GM21619 (cell line): Measurements from ENCODE around the gene FAM120A.
A peak's percentile ranks its signal among the peaks of the same experiment; 100 is the strongest.
"Not testable (repeated sequence)": the region's sequence is repeated elsewhere in the genome, so short reads cannot be mapped to it uniquely, and the experiment has no call there.

ENCODE experiments used
- ATAC-seq: cut with Tn5 transposase; IDR thresholded peaks from one replicate; pipeline ENCODE4 v1.9.1; 2021; ENCODE audit not compliant: unreplicated experiment

Gene FAM120A

DNA sequence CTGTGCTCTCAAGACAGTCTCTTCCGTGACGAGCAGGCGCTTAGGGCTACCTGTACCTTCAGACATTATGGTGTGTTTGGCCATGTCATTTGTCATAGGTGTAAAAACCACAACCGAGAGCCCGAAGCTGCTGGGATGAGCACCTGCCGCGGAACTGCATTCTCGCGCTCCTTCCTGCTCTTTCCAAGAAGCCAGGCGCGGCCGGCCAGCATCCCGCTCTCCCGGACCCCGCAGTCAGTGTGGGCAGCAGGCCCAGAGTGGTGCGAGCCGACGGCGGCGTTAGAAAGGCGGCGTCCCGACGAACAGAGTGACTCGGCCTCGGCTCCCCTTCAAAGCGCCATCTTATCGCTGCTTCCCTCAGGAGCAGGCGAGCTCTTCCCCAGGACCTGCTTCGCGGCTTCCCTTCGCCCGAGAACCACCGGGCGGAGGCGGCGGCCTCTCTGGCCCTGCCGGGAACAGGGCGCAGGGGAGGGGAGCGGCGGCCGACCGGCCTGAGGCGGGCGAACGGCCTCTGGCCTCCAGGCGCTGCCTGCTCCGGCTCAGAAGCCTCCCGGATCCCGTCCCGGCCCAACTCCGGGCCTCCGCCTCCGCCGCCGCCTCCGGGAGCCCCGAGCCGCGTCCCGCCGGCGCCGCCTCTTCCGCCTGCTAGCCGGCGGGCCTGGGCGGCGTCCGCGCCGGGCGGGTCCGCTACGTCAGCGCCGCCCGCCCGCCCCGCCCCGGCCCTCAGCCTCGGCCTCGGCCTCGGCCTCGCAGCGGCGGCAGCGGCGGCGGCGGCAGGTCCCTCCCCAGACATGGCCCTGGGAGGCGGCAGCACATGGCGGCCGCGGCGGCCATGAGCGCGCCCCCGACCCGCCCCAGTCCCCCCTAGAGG, at the start of gene FAM120A:
Gene FAM120A (plus strand): TSS at position 741 of the 871 bp plus-strand sequence. CDS start 231 bp downstream, outside the sequence.
- ATAC-seq: peak; percentile 45

DNA sequence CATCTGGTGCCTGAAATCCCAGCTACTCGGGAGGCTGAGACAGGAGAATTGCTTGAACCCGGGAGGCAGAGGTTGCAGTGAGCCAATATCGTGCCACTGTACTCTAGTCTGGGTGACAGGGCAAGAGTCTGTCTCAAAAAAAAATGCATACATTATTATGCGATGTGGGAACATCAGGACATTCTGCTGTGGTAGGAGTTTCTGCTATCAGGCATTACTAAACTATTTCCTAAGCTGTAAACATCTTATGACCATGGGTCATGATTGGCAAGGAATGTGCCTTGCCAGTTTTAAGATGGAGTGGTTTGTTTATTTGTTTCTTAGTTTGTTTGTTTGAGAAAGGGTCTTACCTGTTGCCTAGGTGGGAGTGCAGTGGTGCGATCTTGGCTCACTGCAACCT, 45.1 kb upstream of the FAM120A start:
- no peak for ATAC-seq

DNA sequence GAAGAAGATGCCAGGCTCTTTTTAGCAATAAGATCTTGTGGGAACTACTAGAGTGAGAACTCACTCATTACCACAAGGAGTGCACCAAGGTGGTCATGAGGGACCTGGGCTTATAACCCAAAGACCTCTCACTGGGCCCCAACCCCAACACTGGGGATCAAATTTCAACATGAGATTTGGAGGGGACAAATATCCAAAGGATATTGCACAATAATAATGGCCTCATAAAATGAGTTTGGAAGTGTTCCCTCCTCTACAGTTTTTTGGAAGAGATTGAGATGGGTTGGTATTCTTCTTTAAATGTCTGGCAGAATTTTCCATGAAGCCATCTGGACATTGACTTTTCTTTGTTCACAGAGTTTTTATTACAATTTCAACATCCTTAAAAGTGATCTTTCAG, 38.0 kb upstream of the FAM120A start:
- no peak for ATAC-seq

GRCh38 chr9:93415176-93415690, 36.3 kb upstream of the FAM120A start:
- ATAC-seq: no peak

DNA sequence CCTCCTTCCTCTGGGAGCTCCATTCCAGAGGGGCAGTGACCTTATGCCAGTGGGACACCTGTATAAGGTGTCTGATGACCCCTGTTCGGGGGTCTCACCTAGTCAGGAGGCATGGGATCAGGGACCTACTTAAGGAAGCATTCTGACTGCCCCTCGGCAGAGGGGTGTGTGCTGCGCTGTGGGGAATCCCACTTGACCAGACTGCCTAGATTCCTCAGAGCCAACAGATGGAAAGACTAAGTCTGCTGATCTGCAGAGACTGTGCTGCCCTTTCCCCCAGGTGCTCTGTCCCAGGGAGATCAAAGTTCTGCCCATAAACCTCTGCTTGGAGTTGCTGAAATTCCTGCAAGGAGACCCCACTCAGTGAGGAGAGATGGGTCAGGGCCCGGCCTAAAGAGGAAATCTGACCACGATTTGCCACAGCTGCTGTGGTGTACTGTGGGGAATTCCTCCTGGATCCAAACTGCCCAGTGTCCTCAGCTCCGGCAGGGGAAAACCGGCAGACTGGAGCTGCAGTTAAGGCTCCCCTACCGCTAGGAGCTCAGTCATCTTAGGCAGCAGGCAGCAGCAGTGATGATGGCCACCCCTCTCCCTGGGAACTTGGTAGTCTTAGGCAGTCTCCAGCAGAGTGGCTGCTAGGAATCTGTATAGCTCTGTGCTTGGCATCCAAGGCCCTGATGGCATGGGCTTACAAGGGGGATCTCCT, 34.8 kb upstream of the FAM120A start:
- no peak for ATAC-seq

- ATAC-seq: no peak
Observed at GRCh38 chr9:93417538-93417937, 33.9 kb upstream of the FAM120A start.

DNA sequence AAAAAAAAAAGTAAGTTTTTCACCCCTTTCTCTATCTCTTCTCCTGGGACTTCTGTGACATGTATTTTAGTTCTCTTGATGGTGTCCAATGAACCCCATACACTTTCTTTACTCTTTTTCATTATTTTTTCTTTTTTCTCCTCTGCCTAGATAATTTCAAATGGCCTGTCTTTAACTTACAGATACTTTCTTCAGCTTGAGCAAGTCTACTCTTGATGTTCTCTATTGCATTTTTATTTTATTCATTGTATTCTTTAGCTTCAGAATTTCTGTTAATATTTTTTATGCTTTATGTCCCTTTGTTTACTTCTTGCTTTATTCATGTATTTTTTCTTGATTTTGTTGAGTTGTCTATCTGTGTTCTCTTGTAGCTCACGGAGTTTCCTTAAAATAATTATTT, 32.5 kb upstream of the FAM120A start:
- ATAC-seq: no peak

- ATAC-seq: no peak
Observed at GRCh38 chr9:93422977-93423616, 28.4 kb upstream of the FAM120A start.

DNA sequence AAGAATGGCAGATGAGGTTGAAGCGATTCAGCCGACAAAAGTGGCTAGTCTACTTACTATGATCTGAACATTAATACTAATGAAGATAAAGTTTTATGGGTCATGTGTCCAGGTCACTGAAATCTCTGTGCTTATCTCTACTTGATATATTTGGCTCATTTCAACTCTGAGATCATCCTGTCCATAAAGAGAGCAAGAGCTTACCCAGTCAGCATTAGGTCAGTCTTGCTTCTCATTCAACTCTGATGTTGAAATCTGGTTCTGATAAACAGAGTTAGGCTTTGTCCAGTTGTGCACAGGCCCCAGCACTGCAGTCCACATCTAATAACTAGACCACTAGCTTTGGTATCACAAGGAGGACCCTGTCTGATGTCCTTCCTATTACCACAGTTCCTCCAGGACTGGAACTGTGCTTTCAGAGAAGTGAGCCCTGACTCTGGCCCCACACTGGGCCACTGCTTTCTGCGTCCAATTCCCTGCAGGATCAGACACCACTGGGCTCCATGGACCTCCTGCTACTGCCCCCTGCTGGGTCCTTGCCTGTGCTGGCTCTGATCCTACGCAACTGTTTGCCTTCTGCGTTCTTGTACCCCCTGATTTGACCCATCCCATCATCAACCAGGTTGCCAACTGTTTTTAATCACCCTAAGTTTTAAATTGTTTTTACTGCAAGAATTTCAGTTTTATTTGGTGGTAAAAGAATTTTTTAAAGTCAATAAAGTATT, 23.7 kb upstream of the FAM120A start:
- ATAC-seq: no peak

DNA sequence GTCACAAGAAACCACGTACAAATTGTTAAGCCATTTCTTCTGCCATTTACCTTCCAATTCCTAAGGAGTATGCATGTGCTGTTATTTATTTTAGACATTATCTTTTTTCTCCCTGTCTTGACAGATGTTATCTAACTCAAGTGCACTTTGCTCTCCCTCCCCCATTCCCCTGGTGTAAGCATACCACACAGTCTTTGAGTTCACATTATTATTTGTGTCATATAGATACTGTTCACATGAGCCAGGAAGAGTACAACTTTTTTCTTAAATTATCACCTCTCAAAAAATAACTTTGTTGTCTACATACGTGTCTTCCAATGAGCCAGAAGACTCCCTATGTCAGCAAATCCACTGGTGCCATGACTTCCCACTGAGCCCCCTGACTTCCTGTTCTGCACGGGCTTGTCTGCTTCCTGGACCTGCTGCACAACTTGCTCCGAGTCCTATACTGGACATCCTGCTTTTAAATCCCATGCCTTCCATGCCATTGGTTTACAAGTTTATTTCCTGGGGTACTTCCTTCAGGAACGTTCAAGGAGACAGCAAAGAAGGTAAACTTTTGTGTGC, 19.9 kb upstream of the FAM120A start:
- ATAC-seq: no peak

DNA sequence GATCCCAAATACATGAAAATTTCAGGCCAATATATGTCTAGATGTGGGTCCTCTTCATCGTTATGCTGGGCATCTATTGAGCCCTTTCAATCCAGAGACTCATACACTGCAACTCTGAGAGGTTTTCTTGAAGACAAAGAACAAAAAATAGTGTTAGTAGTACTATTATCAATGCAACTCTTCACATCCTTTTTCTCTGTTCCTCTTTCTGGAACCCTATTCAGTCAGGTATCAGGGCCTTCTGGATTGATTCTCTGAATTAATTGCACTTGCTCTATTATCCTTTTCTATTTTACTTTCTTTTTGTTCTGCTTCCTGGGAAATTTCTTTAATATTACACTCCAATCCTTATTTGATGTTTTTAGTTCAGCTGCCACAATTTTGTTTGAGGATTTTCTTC, 18.5 kb upstream of the FAM120A start:
- ATAC-seq: no peak

GRCh38 chr9:93434056-93434455, 17.4 kb upstream of the FAM120A start:
- no peak for ATAC-seq

DNA sequence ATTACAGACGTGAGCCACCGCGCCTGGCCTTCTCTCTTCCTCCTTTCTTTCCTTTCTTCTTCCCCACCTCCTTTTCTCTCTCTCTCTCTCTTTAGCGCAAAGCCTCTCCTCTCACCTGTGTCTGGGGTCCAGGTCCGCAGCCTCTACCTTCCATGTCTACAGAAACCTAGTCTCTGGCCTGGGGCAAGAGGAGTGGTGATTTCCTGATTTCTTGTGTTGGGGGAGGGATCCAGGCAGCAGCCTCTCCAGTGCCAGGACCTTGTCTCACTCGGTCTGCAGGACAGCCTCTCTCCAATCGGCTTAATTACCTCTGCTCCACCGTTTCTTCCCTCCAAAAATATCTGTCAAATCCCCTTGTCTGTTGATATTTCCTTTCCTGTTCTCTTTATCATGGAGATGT, 16.1 kb upstream of the FAM120A start:
- no peak for ATAC-seq

DNA sequence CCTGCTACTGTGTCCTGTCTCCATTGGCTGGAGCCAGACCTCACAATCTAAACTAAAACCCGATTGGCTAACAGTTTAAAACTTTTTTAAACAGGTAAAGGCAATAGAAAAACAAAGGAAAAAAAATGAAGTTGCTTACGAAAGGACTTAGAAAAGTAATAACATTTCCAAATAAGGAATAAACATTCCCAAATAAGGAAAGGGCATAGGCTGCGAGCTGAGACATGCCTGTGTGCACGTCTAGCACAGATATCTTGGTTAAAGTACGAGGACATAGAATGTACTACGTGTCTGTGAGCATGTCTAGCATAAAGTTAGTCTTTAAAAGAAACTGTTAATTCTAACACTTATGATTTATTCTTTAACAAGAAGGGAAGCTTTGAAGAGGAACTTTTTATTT, 15.3 kb upstream of the FAM120A start:
- no peak for ATAC-seq

DNA sequence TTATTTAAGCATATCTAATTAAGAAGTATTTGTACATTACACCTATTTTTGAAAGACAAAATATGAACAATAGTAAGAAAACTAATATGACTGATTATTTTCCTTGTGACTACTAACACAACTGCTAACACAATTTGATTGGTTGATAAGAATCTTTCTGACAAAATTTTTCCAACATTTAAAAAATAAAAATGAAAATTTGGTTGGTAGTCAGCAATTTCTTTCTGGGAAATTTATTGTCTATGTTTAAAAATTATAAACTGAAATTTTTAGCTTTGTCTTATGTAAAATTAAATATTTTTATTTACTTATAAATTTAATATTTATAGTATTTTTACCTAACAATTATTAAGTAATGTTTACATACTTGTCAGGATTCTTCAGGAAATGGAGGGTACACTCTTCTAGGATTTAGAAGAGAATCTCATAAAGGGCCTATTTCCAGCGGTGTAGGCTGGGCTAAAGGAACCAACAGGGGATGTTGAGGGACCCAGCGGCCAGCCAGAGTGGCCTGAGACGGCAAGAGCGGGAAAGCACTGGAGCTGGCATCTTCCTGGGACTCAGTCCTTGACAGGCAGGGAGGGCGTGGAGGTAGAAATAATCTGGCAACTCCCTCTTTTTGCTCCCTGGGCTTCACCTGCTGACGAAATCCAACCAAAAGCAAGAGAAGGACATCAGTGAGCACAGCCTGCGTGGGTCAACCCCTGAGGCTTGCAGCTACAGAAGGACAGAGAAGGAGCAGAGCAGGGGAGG, 14.7 kb upstream of the FAM120A start:
- ATAC-seq: no peak

DNA sequence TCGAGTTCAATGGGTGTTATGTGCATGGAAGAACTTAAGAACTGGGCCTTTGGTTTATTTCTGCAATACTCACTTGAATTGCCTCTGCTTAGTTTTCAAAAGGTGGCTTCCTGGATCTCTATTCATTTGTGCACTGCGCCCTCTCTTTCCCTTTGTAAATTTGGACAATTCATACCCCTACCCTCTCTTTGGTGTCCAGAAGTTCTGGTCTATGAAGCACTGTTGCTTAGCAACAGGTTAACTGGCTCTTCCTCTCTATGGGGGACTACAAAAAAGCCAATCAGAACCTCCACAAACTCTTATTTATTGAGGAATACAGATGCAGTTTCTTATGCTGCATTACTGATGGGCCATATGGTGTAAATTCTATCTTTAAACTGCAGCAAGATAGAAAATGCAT, 13.5 kb upstream of the FAM120A start:
- ATAC-seq: no peak

GRCh38 chr9:93439301-93439700, 12.2 kb upstream of the FAM120A start:
- ATAC-seq: not testable (repeated sequence)

DNA sequence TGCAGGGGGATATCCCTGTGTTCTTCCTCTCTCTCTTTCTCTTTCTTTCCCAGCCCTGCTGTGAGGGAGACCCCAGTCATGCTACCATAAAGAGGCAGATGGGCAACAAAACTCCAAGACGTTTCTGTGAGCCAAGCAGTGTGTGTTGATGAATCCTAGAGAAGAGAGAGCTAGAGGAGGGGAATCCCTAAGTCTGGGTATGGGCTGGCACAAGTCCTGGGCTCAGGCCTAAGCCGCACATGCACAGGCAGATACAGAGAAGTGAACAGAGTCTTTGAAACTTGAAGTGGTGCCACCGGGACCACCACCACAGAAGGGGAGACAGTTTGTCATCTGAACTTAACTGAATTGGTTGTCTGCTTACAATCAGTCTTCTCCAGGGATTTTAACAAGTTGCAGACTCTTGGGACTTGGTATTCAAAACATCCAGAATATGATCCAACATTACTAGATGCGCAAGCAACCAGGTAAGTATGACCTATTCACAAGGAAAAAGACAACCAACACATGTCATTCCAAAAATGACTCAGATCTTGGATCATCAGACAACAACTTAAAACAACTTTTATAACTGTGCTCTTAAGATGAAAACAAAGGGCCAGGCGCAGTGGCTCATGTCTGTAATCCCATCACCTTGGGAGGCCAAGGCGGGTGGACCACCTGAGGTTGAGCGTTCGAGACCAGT, 10.4 kb upstream of the FAM120A start:
- ATAC-seq: no peak

DNA sequence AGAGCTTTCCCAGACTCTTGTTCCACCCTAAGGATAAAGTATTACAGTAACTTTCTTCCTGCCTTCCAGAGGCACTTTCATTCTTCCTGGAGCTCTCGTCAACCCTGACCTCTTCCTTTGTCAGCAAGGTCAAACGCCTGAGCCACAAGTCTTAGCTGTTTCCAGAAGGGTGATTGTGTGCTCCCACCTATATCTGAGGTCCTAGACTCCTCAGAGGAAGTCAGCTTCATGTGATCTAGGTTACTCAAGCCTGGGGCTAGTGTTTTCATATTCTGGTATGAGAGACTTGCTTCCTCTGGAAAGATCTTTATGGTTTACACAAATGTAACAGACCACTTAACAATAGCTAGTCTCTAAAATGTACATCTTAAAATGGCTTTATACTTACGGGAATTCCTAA, 5.4 kb upstream of the FAM120A start:
- no peak for ATAC-seq
